ENCODE results near the gene ANTKMT.

Gene ANTKMT

DNA sequence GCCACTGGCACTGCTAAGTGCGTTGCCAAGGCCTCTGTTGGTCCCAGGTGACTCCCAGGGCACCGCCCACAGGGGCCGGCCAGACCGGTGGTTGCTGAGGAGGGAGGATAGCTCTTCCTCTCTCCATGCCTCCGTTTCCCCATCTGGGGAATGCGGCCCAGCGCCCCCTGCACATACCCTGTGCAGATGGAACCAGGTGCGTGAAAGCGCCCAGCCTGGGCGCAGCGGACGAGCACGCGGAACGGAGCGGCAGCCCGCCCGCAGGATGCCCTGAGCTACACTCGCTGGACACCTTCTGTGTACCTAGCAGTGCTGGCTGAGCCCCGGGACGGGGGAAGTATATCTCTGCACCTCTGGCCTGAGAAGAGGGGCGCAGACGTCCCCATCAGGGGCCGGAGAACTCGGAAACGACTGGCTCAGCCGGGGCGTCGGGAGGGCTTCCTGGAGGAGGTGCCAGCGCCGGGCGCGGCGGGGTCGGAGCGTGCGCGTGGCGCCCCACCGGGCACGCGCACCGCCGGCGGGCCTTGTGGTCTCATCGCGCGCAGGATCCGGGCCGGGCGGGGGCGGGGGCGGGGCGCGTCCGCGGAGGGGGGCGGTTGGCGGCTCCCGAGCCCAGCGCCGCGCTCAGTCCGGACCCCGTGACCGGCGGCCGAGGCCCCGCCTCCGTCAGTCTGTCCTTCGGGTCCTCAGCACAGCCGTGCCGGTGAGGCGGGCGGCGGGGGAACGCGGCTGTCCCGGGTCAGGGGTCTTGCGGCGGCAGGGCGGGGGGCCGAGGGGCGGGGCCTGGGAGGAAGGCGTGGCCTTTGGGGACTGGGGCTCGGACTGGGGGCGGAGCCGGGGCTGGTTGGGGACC, 5.7 kb downstream of the ANTKMT start, which contains the start of the genes CCDC78 and HAGHL:
Gene CCDC78, minus strand, starts transcription at position 6 of the 853 bp plus-strand sequence. CDS start 76 bp downstream, outside the sequence.
Gene HAGHL, plus strand, starts transcription at position 669 of the 853 bp plus-strand sequence. CDS start 404 bp downstream, outside the sequence.
- peak; percentile 79 for DNase-seq (ENCODE audit: low read depth)

DNA sequence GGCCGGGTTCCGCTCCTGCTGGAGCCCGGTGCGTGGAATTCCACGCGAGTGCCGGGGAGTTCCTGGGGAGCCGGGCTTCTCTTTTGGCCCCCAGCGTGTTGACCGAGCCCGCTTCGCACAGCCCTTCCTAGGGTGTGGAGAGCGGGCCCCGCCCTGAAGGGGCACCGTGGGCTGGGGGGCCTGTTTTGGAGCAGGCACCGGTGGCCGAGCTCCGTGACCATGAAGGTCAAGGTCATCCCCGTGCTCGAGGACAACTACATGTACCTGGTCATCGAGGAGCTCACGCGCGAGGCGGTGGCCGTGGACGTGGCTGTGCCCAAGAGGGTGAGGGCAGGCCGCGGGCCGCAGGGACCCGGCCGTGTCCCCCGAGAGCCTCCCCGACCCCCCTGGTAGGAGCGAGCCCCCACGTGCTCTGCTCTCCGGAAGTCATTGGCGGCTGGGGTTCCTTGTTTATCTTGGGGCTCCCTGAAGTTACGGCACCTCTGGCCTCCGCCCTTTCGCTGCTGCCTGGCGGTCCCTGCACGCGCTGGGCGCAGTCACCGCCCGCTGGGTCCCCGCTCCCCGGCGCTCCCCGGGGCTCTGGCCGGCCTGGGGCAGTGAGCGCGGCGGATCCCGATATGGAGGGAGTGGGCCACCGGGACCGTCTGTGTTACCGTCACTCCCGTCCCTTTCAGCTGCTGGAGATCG, 6.5 kb downstream of the ANTKMT start:
- H3K4me3 ChIP-seq (ENCODE audit: low read depth, low read length), result peak overlapping the region; percentile 78
- peak; percentile 61 for DNase-seq (ENCODE audit: low read depth)
- TF ChIP-seq, protein P1, sequence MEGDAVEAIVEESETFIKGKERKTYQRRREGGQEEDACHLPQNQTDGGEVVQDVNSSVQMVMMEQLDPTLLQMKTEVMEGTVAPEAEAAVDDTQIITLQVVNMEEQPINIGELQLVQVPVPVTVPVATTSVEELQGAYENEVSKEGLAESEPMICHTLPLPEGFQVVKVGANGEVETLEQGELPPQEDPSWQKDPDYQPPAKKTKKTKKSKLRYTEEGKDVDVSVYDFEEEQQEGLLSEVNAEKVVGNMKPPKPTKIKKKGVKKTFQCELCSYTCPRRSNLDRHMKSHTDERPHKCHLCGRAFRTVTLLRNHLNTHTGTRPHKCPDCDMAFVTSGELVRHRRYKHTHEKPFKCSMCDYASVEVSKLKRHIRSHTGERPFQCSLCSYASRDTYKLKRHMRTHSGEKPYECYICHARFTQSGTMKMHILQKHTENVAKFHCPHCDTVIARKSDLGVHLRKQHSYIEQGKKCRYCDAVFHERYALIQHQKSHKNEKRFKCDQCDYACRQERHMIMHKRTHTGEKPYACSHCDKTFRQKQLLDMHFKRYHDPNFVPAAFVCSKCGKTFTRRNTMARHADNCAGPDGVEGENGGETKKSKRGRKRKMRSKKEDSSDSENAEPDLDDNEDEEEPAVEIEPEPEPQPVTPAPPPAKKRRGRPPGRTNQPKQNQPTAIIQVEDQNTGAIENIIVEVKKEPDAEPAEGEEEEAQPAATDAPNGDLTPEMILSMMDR (IDR thresholded peaks at IDR 0.05; ENCODE audit: insufficient read depth, low read depth, low read length, missing control alignments), result no peak

More for the DNA sequence above, 5.7 kb downstream of the ANTKMT start, which contains the start of the genes CCDC78 and HAGHL:
- TF ChIP-seq, protein P1 (IDR thresholded peaks at IDR 0.05; ENCODE audit: insufficient read depth, low read depth, low read length, missing control alignments), result no peak
- H3K4me3 ChIP-seq (ENCODE audit: low read depth, low read length), result peak within 1 kb of the TSS; percentile 78

DNA sequence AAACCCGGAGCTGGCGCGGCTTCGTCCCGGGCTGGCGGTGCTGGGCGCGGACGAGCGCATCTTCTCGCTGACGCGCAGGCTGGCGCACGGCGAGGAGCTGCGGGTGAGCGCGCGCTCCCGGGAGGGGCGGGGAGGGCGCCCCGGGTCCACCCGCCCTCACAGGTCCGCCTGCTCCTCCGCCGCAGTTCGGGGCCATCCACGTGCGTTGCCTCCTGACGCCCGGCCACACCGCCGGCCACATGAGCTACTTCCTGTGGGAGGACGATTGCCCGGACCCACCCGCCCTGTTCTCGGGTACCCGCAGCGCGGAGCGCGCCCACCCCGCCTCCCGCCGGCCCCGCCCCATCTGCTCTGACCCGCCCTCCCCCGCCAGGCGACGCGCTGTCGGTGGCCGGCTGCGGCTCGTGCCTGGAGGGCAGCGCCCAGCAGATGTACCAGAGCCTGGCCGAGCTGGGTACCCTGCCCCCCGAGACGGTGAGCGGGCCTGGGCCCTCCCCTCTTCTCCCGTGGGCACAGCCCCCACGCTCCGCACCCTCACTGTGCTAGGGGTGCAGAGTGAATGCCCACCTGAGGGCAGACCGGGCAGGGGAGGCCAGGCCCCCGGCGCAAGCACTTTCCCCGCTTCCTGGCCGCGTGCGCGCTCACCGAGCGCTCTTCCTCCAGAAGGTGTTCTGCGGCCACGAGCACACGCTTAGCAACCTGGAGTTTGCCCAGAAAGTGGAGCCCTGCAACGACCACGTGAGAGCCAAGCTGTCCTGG, 7.4 kb downstream of the ANTKMT start:
- peak; percentile 93 for DNase-seq (ENCODE audit: low read depth)
- peak overlapping the region; percentile 78 for H3K4me3 ChIP-seq (ENCODE audit: low read depth, low read length)
- TF ChIP-seq, protein P1 (IDR thresholded peaks at IDR 0.05; ENCODE audit: insufficient read depth, low read depth, low read length, missing control alignments), result no peak

- TF ChIP-seq, protein P1 (IDR thresholded peaks at IDR 0.05; ENCODE audit: insufficient read depth, low read depth, low read length, missing control alignments), result no peak
- peak; percentile 22 for DNase-seq (ENCODE audit: low read depth)
- H3K4me3 ChIP-seq (ENCODE audit: low read depth, low read length), result peak overlapping the region; percentile 78
Observed at GRCh38 chr16:728890-729744, 8.2 kb downstream of the ANTKMT start.

DNA sequence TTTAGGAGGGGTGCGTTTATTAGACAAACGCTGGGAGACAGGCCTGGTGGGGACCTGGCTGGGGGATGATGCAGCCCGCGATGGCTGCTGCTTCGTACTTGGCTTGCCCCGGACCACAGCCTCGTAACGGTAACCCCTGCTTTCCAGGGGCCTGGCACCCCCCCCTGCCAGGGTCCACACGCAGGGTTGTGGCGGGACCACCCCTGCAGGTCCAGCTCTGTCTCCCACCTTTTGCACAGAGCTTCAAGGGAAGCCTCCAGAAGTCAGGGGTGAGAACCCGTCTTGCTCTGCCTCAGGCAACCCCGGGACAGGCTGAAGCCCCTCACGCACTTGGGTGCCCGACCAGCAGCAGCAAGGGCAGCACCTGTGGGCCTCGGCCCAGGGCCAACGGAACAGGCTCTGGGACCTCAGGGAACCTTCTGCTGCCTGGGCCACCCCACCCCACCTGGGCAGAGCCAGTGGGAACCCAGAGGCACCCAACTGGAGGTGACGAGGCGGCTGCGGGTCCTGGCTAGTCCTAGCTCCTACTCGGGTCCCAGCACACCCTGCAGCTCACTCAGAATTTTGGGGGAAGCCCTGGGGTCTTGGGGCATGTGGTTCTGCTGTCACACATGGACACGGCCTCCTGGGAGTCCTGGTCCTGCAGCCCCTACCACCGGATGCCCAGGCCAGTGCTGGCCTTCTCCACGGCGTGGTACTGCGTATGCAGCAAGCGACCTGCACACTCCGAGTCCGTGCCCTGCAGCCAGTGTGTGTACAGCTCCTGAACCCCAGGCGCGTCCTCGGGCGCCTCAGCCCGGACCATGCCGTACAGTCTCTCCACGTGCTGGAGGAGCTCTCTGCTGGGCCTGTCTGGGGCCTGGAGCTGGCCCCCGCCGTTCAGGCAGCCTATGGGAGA, 9.1 kb downstream of the ANTKMT start:
- no peak overlapping the region for H3K4me3 ChIP-seq (ENCODE audit: low read depth, low read length)
- TF ChIP-seq, protein P1 (IDR thresholded peaks at IDR 0.05; ENCODE audit: insufficient read depth, low read depth, low read length, missing control alignments), result no peak
- no peak for DNase-seq (ENCODE audit: low read depth)
